Measurements from ENCODE around the gene HIF1A. TPM values are rescaled to one million over a fixed set of nuclear protein-coding genes. Genes with fewer than 3 reads are reported as not detected.

The HIF1A gene
- total RNA-seq: 42.3 TPM

DNA sequence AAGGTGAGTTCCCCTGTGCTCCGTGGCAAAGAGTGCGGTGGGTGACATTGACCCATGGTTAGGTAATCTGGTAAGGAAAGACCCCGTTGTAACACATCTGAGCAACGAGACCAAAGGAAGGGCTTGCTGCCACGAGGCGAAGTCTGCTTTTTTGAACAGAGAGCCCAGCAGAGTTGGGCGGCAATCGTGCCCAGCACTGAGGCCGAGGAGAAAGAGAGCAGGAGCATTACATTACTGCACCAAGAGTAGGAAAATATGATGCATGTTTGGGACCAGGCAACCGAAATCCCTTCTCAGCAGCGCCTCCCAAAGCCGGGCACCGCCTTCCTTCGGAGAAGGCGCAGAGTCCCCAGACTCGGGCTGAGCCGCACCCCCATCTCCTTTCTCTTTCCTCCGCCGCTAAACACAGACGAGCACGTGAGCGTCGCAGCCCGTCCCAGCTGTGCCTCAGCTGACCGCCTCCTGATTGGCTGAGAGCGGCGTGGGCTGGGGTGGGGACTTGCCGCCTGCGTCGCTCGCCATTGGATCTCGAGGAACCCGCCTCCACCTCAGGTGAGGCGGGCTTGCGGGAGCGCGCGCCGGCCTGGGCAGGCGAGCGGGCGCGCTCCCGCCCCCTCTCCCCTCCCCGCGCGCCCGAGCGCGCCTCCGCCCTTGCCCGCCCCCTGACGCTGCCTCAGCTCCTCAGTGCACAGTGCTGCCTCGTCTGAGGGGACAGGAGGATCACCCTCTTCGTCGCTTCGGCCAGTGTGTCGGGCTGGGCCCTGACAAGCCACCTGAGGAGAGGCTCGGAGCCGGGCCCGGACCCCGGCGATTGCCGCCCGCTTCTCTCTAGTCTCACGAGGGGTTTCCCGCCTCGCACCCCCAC is at the start of gene HIF1A:
Gene HIF1A (plus strand): TSS at position 684 of the 865 bp plus-strand sequence. CDS start 292 bp downstream, outside the sequence.
- Histone ChIP-seq H3K36me3 (ENCODE audit: control insufficient read depth in 3 of 3, insufficient read depth in 3 of 3, low read length in 3 of 3) (no peaks in the 10 kb centered on the region), H3K9me3 (ENCODE audit: control insufficient read depth in 3 of 3, low read length in 3 of 3) (no peaks in the 10 kb centered on the region), H3K27me3 (ENCODE audit: control insufficient read depth in 3 of 3, insufficient read depth in 3 of 3, low read length in 3 of 3) (no peaks in the 10 kb centered on the region), H3K4me3 (ENCODE audit: low read length in 3 of 3) (peak within 1 kb of the TSS; percentile 93 to 96 (median 95)), H3K27ac (ENCODE audit: low read depth, low read length) (peak within 1 kb of the TSS; percentile 96), H3K4me1 (ENCODE audit: control insufficient read depth in 3 of 3, insufficient read depth in 3 of 3, low read length in 3 of 3) (peaks cover 5 to 24% (median 7%) of the 10 kb centered on the region in 3 donors), H3K9ac (ENCODE audit: low read depth in 1 of 3, low read length in 3 of 3) (peak within 1 kb of the TSS; percentile 90 to 97 (median 92))

DNA sequence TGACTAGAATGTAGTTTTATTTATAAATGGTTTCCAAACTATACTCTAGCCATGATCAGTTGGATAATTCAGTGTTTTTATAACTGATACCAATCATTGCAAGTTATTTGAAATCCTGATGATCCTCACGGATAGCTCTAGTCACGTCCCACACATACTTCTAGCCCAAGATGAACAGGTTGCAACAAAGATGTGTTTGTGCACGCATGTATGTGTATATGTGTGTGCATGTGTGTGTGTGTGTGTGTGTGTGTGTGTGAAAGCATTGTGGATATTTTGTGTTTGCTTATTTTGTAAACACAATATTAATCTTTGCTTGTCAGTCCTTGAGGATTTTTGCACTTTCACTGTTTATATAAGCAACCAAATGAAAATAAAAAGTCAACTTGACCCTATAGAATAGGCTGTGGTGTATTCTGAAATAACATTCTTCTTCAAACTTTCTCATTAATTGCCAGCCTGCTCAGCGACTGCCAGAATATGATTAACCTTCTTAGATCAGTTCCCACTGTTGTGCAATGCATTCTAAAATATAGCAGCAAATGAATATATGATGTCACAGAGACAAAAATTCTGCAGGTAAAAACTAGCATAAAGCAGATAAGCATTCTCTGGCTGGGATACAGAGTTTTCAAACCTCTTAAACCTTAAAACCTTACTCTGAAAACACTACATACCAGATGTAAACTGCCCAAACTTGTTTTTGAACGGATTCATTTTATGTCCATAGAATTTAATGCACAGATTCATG is 48.8 kb upstream of the HIF1A start:
- Histone ChIP-seq H3K36me3 (ENCODE audit: control insufficient read depth in 3 of 3, insufficient read depth in 3 of 3, low read length in 3 of 3) (no peaks in the 10 kb centered on the region), H3K9me3 (ENCODE audit: control insufficient read depth in 3 of 3, low read length in 3 of 3) (no peaks in the 10 kb centered on the region), H3K27me3 (ENCODE audit: control insufficient read depth in 3 of 3, insufficient read depth in 3 of 3, low read length in 3 of 3) (no peaks in the 10 kb centered on the region), H3K4me1 (ENCODE audit: control insufficient read depth in 3 of 3, insufficient read depth in 3 of 3, low read length in 3 of 3) (no peaks in the 10 kb centered on the region), H3K4me3 (ENCODE audit: low read length in 3 of 3) (no peak overlapping the region), H3K27ac (ENCODE audit: low read depth, low read length) (no peak overlapping the region), H3K9ac (ENCODE audit: low read depth in 1 of 3, low read length in 3 of 3) (no peak overlapping the region)

DNA sequence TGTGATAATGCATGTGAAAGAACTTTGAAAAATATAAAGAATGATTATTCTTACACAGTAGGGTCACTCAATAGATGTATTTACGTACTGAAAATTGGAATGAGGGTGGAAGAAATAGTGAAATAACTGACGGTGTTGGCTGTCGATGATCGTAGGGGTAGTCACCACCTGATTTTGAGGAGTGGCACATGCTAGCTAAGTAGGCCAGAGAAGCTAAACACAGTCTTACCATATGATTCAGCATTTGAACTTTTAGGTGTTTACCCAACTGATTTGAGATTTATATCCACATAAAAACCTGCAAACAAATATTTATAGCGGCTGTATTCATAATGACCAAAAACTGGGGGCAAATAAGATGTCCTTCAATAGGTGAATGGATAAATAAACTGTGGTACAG is 47.6 kb upstream of the HIF1A start:
- Histone ChIP-seq H3K27me3 (ENCODE audit: control insufficient read depth in 3 of 3, insufficient read depth in 3 of 3, low read length in 3 of 3) (no peaks in the 10 kb centered on the region), H3K4me3 (ENCODE audit: low read length in 3 of 3) (no peak overlapping the region), H3K9me3 (ENCODE audit: control insufficient read depth in 3 of 3, low read length in 3 of 3) (no peaks in the 10 kb centered on the region), H3K9ac (ENCODE audit: low read depth in 1 of 3, low read length in 3 of 3) (no peak overlapping the region), H3K36me3 (ENCODE audit: control insufficient read depth in 3 of 3, insufficient read depth in 3 of 3, low read length in 3 of 3) (no peaks in the 10 kb centered on the region), H3K4me1 (ENCODE audit: control insufficient read depth in 3 of 3, insufficient read depth in 3 of 3, low read length in 3 of 3) (no peaks in the 10 kb centered on the region), H3K27ac (ENCODE audit: low read depth, low read length) (no peak overlapping the region)

DNA sequence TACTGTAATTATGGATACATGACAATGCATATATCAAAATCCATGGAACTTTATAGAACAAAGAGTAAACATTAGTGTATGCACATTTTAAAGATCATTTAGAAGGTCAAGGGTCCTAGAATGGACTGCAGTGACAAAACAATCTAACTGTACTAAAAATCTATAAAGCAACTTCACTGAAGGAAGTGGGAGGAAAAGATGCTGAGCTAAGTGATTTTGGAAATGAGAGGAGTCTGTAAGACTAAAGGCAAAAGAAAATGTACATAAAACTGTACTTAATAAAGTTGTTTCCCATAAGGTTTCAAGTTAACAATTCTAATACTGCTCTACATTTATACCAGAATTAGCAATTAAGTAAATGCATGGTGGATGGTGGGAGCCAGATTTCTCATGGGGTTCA is 46.9 kb upstream of the HIF1A start:
- Histone ChIP-seq H3K4me1 (ENCODE audit: control insufficient read depth in 3 of 3, insufficient read depth in 3 of 3, low read length in 3 of 3) (peaks cover 0 to 1% (median under 1%) of the 10 kb centered on the region in 3 donors), H3K9ac (ENCODE audit: low read depth in 1 of 3, low read length in 3 of 3) (no peak overlapping the region), H3K36me3 (ENCODE audit: control insufficient read depth in 3 of 3, insufficient read depth in 3 of 3, low read length in 3 of 3) (no peaks in the 10 kb centered on the region), H3K27ac (ENCODE audit: low read depth, low read length) (no peak overlapping the region), H3K27me3 (ENCODE audit: control insufficient read depth in 3 of 3, insufficient read depth in 3 of 3, low read length in 3 of 3) (no peaks in the 10 kb centered on the region), H3K9me3 (ENCODE audit: control insufficient read depth in 3 of 3, low read length in 3 of 3) (no peaks in the 10 kb centered on the region), H3K4me3 (ENCODE audit: low read length in 3 of 3) (no peak overlapping the region)

DNA sequence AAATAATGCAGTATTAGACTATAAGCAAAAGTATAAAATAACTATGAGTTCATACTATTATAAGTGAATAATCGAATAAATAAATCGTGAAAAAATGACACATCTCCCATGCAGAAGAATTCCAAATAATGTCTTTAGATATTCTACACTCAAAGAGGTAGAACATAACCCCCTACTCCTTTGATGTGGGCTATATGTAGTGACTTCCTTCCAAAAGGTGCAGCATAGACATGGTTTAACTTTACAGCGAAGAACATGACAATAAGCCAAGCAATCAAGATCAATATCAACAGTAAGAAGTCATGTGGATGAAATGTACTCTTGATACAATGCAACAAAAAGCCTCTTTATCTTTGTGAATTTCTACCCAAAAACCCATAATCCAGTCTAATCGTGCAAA is 46.0 kb upstream of the HIF1A start:
- Histone ChIP-seq H3K4me1 (ENCODE audit: control insufficient read depth in 3 of 3, insufficient read depth in 3 of 3, low read length in 3 of 3) (peaks cover 2 to 3% (median 3%) of the 10 kb centered on the region in 3 donors), H3K9ac (ENCODE audit: low read depth in 1 of 3, low read length in 3 of 3) (no peak overlapping the region), H3K27ac (ENCODE audit: low read depth, low read length) (no peak overlapping the region), H3K4me3 (ENCODE audit: low read length in 3 of 3) (no peak overlapping the region), H3K36me3 (ENCODE audit: control insufficient read depth in 3 of 3, insufficient read depth in 3 of 3, low read length in 3 of 3) (no peaks in the 10 kb centered on the region), H3K27me3 (ENCODE audit: control insufficient read depth in 3 of 3, insufficient read depth in 3 of 3, low read length in 3 of 3) (no peaks in the 10 kb centered on the region), H3K9me3 (ENCODE audit: control insufficient read depth in 3 of 3, low read length in 3 of 3) (no peaks in the 10 kb centered on the region)

DNA sequence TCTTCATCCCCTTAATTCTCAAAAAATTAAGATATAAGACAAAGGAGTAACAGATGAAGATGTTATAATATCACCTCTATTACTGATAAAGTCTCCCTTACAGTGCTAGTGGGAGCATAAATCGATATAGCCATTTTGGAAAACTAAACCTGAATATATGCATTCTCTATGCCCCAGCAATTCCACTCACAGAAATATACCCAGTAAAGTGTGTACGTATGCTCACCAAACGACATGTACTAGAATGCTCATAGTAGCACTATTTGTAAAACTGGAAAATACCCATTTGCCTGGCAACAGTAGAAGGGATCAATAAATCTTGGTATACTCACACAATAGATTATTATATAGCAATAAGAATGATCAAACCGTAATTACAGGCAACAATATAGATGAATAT is 44.0 kb upstream of the HIF1A start:
- Histone ChIP-seq H3K4me3 (ENCODE audit: low read length in 3 of 3) (no peak overlapping the region), H3K27me3 (ENCODE audit: control insufficient read depth in 3 of 3, insufficient read depth in 3 of 3, low read length in 3 of 3) (no peaks in the 10 kb centered on the region), H3K9me3 (ENCODE audit: control insufficient read depth in 3 of 3, low read length in 3 of 3) (no peaks in the 10 kb centered on the region), H3K27ac (ENCODE audit: low read depth, low read length) (no peak overlapping the region), H3K4me1 (ENCODE audit: control insufficient read depth in 3 of 3, insufficient read depth in 3 of 3, low read length in 3 of 3) (peaks cover 2 to 3% (median 3%) of the 10 kb centered on the region in 3 donors), H3K36me3 (ENCODE audit: control insufficient read depth in 3 of 3, insufficient read depth in 3 of 3, low read length in 3 of 3) (no peaks in the 10 kb centered on the region), H3K9ac (ENCODE audit: low read depth in 1 of 3, low read length in 3 of 3) (no peak overlapping the region)

DNA sequence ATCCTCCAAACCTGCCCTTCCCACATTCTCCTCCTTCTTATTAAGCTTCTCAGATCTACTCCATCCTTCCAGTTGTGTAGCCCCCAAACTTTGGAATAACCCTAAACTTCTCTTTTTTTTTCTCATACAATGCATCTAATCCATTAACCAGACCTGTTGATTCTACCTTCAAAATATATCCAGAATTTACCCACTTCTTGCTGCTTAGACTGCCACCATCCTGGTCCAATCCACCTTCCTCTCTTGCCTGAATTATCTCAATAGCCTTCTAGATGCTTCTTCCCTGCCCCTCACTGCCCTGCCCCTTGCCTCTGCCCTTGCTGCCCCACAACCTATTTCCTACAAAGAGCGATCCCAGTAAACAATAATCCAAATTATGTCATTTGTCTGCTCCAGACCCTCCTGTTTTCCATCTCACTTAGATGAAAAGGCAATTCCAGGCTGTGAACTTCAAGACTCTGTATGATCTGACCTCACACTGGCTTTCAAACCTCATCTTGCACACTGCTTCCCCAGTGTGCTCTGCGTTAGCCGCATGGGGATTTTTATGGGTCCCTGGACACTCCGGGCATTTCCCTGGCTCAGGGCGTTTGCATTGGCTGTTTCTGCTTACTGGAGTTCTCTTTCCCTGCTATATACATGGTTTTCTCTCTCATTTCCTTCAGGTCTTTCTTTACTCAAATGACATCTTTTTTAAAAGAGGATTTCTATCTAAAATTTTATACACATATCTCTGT is 42.6 kb upstream of the HIF1A start:
- H3K9me3 ChIP-seq (ENCODE audit: control insufficient read depth in 3 of 3, low read length in 3 of 3): no peaks in the 10 kb centered on the region
- no peaks in the 10 kb centered on the region for H3K36me3 ChIP-seq (ENCODE audit: control insufficient read depth in 3 of 3, insufficient read depth in 3 of 3, low read length in 3 of 3)
- no peak overlapping the region for H3K4me3 ChIP-seq (ENCODE audit: low read length in 3 of 3)
- H3K27ac ChIP-seq (ENCODE audit: low read depth, low read length): no peak overlapping the region
- H3K27me3 ChIP-seq (ENCODE audit: control insufficient read depth in 3 of 3, insufficient read depth in 3 of 3, low read length in 3 of 3): no peaks in the 10 kb centered on the region
- H3K4me1 ChIP-seq (ENCODE audit: control insufficient read depth in 3 of 3, insufficient read depth in 3 of 3, low read length in 3 of 3): peaks cover 2 to 3% (median 3%) of the 10 kb centered on the region in 3 donors
- no peak overlapping the region for H3K9ac ChIP-seq (ENCODE audit: low read depth in 1 of 3, low read length in 3 of 3)

DNA sequence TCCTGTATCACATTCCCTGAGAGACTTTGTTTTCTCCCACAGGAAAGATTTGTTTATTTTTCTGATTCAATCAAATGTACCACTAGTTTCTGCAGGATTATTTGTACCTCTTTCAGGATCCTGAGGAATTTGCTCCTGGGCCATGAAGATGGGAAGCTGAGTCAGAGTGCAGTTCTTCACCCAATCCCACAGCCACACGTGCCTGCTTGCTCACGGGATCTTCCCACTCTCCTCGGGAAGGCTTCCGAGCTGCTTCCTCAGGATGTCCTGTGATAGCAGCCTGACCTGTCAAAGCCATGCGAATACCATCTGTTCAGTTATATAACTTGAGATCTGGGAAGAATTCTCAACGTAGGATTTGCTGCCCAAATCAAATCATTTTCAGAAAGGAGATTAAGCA is 41.8 kb upstream of the HIF1A start:
- Histone ChIP-seq H3K9me3 (ENCODE audit: control insufficient read depth in 3 of 3, low read length in 3 of 3) (no peaks in the 10 kb centered on the region), H3K9ac (ENCODE audit: low read depth in 1 of 3, low read length in 3 of 3) (no peak overlapping the region), H3K27me3 (ENCODE audit: control insufficient read depth in 3 of 3, insufficient read depth in 3 of 3, low read length in 3 of 3) (no peaks in the 10 kb centered on the region), H3K4me1 (ENCODE audit: control insufficient read depth in 3 of 3, insufficient read depth in 3 of 3, low read length in 3 of 3) (peaks cover 2 to 3% (median 3%) of the 10 kb centered on the region in 3 donors), H3K4me3 (ENCODE audit: low read length in 3 of 3) (no peak overlapping the region), H3K27ac (ENCODE audit: low read depth, low read length) (no peak overlapping the region), H3K36me3 (ENCODE audit: control insufficient read depth in 3 of 3, insufficient read depth in 3 of 3, low read length in 3 of 3) (no peaks in the 10 kb centered on the region)

DNA sequence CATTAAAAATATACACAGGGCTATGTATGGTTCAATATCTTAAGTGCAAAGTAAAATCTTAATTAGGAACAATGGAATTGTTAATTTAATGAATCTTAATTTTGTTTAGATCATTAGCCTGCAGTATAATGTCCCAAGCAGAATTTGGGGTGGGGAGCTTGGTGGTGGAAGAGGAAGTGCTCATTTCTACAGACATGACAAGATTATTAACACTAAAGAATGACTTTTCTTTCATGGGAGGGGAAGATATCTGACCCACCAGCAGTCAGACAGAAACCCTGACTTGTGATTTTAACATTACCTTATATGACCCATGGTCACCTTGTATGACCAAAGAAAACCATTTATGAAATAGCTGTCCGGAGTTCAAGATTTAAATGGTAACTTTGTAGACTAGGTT is 41.3 kb upstream of the HIF1A start:
- peaks cover 2 to 3% (median 3%) of the 10 kb centered on the region in 3 donors for H3K4me1 ChIP-seq (ENCODE audit: control insufficient read depth in 3 of 3, insufficient read depth in 3 of 3, low read length in 3 of 3)
- H3K4me3 ChIP-seq (ENCODE audit: low read length in 3 of 3): no peak overlapping the region
- no peaks in the 10 kb centered on the region for H3K9me3 ChIP-seq (ENCODE audit: control insufficient read depth in 3 of 3, low read length in 3 of 3)
- H3K27me3 ChIP-seq (ENCODE audit: control insufficient read depth in 3 of 3, insufficient read depth in 3 of 3, low read length in 3 of 3): no peaks in the 10 kb centered on the region
- H3K36me3 ChIP-seq (ENCODE audit: control insufficient read depth in 3 of 3, insufficient read depth in 3 of 3, low read length in 3 of 3): no peaks in the 10 kb centered on the region
- no peak overlapping the region for H3K27ac ChIP-seq (ENCODE audit: low read depth, low read length)
- no peak overlapping the region for H3K9ac ChIP-seq (ENCODE audit: low read depth in 1 of 3, low read length in 3 of 3)
